ENCODE measurements around the gene ZNF784.

Gene ZNF784

DNA sequence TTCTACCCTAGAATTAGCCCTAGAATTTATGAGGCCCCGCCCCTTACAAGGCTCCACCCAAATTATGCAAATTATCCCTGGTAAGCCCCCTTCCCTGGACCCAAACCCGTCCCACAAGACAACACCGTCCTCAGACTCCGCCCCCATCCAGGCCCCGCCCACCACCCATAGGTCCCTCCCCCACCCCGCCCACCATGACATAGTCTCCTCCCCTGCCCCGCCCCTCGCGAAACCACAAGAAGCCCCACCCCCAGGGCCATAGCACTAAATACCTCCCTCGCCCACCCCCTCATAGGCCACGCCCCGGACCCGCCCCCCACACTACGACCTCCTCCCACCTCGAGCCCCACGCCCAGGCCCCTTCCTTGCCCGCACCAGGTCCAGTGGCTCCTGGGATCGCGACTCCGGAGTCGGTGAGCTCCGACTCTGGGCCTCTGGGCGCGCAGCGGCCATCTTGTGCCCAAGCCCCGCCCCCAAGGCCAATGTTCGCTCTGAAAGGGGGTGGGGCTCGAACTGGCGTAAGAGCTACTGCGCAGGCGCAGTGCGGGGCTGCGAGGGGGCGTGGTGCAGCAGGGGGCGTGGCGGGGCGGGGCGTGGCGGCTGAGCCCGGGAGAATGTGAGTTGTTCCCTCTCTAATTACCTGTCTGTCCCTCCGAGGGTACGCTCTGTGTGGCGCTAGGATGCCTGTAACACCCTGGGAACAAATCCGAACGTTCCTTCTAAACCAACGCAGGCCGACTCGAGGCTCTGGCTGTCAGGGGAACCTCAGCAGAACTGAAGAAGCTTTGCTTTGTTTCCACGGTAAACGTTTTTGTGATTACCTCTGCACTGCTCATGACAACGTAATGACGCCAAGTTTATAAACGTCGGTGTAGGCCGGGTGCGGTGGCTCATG lies at the start of gene ZNF784:
Gene ZNF784, minus strand, starts transcription at position 458 of the 895 bp plus-strand sequence. Its CDS starts 5 bp downstream, at position 453.
- peak; percentile 80 to 86 for DNase-seq (ENCODE audit: extremely low read depth in 1 of 2, low read depth in 1 of 2)

- DNase-seq (ENCODE audit: extremely low read depth in 1 of 2, low read depth in 1 of 2): no peak
These were observed 49.5 kb upstream of the ZNF784 start for GRCh38 chr19:55673889-55674288.

DNA sequence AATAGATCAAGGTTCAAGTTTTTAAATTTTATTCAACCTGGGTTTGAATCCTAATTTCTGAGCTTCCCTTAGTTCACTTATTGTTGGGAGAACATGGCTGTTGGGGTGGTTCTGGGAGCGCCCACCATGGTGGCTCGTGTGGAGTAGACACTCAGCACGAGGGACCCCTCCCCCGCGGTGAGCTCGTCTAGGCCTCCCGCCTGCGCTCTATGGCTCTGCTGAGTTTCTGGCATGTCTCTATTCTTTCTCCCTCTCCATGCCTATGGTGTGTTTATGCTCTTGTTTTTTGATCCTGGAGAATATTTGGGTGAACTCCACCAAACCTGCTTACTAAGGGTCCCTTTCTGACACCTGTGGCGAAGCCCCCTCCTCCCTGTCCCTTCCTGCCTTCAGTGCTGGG lies 49.1 kb upstream of the ZNF784 start:
- no peak for DNase-seq (ENCODE audit: extremely low read depth in 1 of 2, low read depth in 1 of 2)

GRCh38 chr19:55672418-55672817 lies 48.1 kb upstream of the ZNF784 start:
- no peak for DNase-seq (ENCODE audit: extremely low read depth in 1 of 2, low read depth in 1 of 2)

GRCh38 chr19:55671054-55671378 lies 46.6 kb upstream of the ZNF784 start:
- DNase-seq (ENCODE audit: extremely low read depth in 1 of 2, low read depth in 1 of 2): no peak

- no peak for DNase-seq (ENCODE audit: extremely low read depth in 1 of 2, low read depth in 1 of 2)
These were observed 46.1 kb upstream of the ZNF784 start for GRCh38 chr19:55670280-55671053.

GRCh38 chr19:55669418-55670279 lies 45.3 kb upstream of the ZNF784 start:
- no peak for DNase-seq (ENCODE audit: extremely low read depth in 1 of 2, low read depth in 1 of 2)

- DNase-seq (ENCODE audit: extremely low read depth in 1 of 2, low read depth in 1 of 2): no peak
These were observed 44.4 kb upstream of the ZNF784 start for GRCh38 chr19:55668603-55669348.

DNA sequence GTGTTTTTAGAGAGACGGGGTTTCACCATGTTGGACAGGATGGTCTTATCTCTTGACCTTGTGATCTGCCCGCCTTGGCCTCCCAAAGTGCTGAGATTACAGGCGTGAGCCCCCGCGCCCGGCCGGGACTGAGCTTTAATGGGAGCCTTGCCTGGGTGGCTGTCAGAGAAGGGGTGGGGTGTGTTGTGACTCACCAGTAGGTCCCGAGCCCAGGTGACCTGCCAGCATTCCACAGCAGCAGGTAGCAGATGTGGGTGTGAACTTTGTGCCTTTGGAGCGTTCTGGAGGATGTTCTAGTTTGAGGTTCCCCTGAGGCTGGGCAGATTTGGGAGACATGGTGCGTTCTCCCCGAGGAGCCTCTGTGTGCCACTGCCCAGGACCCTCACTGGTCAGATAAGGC lies 43.6 kb upstream of the ZNF784 start:
- no peak for DNase-seq (ENCODE audit: extremely low read depth in 1 of 2, low read depth in 1 of 2)

DNA sequence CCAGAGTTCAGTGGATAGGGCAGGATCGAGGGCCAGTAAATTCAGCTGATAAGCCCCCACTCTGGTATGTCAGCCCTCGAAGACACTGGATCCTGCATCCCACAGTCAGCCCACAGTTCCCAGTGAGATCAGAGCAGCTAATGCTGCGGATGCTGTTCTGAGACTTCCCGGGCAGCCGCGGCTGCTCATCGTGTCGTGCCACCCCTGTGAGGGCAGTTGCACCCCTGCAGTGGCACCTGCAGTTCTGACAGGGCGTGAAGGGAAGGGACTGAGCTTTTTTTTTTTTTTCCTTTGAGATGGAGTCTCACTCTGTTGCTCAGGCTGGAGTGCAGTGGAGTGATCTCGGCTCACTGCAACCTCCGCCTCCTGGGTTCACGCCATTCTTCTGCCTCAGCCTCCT lies 43.1 kb upstream of the ZNF784 start:
- DNase-seq (ENCODE audit: extremely low read depth in 1 of 2, low read depth in 1 of 2): no peak

DNA sequence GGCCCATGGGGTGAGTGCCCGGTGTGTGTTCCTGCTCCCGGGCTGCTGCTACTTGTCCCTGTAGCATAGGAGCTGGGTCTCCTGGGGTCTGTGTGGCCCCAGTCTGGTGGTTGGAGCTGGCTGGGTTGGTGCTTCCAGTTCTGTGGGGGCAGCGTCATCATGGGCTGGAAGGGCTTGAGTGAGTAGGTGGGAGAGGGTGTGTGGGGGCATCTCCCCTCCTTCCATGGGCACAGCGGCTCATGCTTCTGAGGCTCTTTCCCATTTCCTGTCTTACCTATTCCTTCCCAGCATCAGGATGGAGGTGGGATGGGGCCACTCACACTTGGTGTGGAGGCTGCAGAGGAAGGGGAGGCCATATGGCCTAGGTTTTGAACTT lies 42.6 kb upstream of the ZNF784 start:
- DNase-seq (ENCODE audit: extremely low read depth in 1 of 2, low read depth in 1 of 2): no peak

DNA sequence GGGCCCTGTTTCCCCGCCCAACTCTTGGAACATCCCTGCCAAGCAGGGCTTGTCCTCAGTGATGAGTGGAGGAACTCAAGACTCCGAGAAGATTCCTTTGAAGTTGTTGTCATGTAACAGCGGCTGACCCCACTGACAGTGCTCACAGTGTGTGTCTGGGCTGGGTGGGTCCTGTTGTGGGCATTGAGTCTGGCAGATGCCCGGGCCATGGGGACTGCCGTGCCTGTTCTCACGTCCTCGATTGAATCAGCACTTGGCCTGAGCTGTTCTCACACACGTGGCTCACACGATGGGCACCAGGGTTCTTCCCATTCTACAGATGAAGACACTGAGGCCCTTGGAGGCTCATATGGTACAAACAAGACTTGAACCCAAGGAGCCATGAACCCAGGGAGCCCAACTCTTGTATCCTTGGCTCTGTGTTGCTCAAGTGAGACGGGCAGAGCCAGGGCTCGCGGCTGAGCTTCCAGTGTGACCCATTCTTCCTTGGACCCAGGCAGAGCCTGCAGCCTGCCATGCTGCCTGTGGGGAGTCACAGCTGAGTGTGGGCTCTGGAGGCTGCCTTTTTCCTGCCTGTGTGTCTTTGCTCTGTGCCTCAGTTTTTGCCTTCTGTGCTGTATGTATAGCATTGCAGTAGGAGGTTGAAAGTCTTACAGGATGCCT lies 42.1 kb upstream of the ZNF784 start:
- DNase-seq (ENCODE audit: extremely low read depth in 1 of 2, low read depth in 1 of 2): no peak

GRCh38 chr19:55663846-55664536 lies 39.6 kb upstream of the ZNF784 start:
- no peak for DNase-seq (ENCODE audit: extremely low read depth in 1 of 2, low read depth in 1 of 2)

- DNase-seq (ENCODE audit: extremely low read depth in 1 of 2, low read depth in 1 of 2): no peak
These were observed 37.5 kb upstream of the ZNF784 start for GRCh38 chr19:55661826-55662225.

GRCh38 chr19:55660991-55661390 lies 36.6 kb upstream of the ZNF784 start:
- no peak for DNase-seq (ENCODE audit: extremely low read depth in 1 of 2, low read depth in 1 of 2)

DNA sequence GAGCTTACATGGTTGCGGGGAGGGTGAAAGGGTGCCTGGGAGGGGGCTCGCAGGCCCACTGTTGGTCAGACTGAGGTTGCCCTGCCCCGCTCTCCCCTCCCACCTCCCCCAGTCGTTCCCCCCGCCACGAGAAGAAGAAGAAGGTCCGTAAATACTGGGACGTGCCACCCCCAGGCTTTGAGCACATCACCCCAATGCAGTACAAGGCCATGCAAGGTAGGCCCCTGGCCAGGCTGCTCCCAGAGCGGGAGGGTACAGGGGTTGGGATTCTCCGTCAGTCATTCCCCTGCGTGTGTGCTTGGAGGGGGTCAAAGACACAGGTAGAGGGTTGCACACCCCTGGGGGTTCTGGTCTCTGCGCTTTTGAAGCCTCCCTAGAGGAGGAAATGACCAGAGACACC lies 36.0 kb upstream of the ZNF784 start:
- DNase-seq (ENCODE audit: extremely low read depth in 1 of 2, low read depth in 1 of 2): no peak

DNA sequence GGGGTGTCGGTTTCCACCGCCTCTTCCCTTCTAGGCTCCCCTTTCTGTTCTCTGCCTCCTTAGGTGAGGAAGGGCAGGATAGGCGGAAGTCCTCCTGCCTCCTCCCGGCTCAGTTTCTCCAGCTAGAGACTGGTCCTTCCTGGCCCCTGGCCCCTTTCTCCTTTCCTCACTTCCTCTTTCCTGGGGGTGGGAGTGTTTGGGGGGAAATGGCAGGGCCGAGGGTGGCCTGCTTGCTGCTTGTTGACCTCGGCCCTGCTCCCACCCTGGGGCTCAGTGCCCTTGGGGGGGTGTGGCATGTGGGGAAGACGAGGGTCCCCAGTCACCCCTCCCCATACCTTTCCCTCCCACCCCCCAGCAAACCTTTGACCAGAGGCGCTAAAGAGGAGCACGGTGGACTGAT lies 35.5 kb upstream of the ZNF784 start:
- DNase-seq (ENCODE audit: extremely low read depth in 1 of 2, low read depth in 1 of 2): no peak

DNA sequence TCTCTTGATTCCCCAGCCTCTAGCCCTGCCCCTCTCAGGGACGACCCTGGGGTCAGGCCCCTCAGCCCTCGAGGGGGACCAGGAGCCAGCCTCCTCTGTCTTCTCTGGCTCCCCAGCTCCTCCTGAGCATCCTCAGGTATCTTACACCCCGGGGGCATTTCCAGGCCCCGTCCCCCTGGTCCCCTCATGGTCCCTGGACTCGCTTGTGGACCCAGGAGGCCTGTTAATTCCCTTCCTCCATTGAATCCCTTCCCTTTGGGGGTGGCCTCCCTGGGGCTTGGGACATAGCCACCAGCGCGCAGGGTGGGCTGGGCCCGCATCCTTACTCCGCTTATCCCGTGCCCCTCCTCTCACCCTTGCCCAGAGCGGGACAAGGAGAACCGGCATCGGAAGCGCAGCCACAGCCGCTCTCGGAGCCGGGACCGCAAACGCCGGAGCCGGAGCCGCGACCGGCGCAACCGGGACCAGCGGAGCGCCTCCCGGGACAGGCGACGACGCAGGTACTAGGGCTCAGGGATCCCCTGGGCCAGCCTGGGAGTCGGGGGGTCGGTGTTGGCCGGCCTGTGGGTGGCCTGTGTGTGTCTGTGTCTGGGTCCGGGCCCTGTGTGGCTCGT lies 34.6 kb upstream of the ZNF784 start:
- DNase-seq (ENCODE audit: extremely low read depth in 1 of 2, low read depth in 1 of 2): no peak

Data from stimulated activated CD8-positive, alpha-beta memory T cell treated with anti-CD3 and anti-CD28 coated beads, Interleukin-7, amount 100 ng/mL, for 48 hours (primary cell).